ENCODE results near the gene ZFYVE21.

ZFYVE21 gene

DNA sequence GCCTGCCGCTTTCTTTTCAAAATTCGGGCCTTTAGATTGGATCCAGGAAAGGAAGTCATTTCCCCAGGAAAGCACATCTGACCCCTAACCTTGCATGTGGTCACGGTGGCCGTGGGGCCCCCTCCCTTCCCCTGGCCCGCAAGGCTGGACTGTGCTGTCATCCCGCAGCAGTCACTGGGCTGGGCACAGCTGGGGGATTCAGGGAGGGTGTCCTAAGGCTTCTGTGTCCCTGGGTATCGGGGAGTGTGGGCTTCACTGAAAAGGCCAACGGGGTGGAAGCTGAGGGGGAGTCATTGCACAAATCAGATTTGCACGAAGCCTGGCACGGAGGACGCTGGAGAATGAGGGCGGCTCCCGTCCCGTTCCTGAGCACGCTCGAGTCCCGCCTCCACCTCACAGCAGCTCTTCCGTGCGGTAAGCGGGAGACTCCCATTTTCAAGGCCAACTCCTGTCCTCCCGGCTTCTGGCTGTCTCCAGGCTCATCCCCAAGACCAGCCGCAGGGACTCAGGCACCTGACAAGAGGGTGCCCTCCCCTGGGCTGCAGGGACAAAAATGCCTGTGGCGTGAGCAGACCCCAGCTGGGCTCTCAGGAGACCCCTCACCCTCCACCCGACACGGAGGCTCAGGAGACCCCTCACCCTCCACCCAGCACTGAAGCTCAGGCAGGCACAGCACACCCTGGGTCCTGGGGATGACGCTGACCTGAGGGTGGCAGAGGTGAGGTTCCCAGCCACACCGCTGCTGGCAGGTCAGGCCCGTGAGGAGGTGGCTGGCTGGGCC, 9.9 kb upstream of the ZFYVE21 start:
- no peak for DNase-seq (ENCODE audit: low read depth in 2 of 2)

DNA sequence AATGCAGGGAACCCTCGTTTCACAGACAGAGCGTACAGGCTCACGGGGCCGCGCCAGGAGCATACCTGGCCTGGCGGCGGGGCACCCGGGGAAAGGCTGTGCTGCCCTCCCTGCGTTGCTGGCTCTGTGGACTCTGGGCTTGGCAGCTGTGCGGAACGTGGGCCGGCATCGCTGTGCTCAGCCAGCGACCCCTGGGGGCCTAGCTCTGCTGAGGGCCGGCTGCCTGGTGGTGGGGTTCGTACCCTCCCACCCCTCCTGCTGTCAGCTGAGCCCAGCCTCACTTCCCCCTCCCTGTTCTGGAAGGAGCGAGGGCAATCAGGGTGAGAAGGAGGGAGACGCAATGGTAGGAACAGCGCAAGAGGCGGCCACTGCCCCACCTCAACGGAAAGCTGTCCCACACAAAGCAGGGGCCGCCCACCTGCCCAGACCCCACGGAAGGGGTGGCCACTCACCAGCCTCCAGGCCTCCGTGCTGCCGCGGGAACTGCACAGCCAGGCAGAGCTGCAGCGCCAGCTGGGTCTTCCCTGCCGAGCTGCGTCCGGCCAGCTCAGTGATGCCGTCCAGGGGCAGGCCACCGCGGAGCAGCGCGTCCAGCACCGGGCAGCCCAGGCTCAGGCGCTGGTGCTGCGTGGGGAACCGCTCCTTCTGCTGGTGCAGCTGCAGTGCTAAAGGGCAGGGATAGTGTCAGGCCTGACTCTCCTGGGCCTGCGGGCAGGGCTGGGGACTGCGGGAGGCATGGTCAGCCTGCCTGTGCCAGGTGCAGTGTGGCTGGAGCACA, 8.9 kb upstream of the ZFYVE21 start:
- DNase-seq (ENCODE audit: low read depth in 2 of 2), result no peak

DNA sequence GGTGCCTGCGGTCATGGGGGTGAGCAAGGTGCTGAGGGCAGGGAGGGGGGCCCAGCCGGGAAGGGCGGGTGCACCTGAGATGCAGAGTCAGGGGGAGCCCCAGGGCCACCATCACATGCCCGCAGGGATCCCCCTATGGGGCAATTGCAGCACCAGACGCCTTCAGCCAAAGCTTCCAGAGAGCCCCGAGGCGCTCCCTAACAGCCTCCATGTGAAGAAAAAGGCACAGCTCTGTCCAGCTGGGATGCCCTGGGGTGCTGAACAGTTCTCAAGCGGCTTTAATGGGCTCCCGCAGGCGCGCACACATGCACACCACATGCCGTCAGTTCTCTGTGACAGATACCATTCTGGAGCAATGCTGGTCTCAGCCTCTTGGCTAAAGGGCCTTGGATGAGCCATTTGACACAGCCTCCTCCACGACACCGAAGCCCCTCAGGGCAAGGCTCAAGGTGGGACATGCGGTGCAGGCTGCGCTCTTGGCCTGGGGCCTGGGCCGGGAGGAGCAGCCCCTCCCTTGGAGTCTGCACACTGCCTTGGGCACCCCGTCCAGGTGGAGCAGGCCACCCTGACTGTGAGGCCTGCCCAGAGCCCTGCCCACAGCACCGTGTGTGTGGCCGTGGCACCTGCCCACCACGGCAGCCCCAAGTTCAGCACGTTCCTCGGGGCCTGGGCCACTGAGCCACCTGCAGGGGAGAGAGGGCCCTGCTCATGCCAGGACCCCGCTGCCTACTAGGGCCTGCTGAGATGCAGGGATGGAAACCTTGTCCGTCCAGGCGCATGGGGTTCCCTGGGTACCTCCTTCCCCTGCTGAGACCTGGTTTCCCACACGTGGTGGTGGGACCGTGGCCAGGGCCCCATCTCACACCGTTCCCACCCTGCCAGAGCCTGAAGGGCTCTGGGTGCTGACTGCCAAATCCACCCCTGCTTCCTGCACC, 8.0 kb upstream of the ZFYVE21 start:
- DNase-seq (ENCODE audit: low read depth in 2 of 2), result no peak

DNA sequence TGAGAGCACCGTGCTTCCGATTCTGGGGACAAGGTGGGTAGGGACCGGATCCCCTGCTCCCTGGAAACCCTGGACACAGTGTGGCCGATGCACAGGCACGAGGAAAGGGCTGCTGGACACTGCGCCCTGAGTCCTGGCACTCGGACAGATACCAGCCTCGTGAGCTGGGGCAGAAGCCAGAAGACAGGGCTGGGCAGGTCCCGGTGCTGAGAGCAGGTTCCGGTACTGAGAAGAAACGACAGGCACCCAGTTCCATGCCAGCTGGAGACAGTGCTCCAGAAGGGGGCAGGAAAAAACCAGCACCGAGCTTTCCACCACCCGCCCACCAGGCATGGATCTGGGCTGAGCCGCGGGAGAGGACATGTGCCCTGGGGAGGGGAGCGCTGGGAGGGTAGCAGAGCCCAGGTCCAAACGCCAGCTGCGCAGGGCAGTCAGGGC, 6.8 kb upstream of the ZFYVE21 start:
- DNase-seq (ENCODE audit: low read depth in 2 of 2), result no peak

DNA sequence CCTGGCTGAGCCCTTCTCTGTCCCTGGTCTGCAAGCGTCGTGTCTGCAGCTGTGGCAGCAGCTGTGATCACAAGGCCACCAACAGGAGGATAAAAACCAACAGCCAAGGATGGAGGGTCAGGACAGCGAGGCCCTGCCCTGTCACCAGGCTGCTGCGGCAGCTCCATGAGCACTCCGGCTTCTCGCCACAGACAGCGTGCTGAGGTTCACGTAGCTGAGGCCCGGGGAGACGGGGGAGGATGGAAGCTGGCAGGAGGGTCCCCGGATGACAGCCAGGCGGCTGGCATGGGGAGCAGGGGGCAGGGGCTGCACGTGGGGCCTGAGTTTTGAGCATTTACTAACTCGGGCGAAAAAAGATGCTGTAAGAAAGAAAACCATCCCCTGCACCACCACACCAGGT, 5.8 kb upstream of the ZFYVE21 start:
- no peak for DNase-seq (ENCODE audit: low read depth in 2 of 2)

DNA sequence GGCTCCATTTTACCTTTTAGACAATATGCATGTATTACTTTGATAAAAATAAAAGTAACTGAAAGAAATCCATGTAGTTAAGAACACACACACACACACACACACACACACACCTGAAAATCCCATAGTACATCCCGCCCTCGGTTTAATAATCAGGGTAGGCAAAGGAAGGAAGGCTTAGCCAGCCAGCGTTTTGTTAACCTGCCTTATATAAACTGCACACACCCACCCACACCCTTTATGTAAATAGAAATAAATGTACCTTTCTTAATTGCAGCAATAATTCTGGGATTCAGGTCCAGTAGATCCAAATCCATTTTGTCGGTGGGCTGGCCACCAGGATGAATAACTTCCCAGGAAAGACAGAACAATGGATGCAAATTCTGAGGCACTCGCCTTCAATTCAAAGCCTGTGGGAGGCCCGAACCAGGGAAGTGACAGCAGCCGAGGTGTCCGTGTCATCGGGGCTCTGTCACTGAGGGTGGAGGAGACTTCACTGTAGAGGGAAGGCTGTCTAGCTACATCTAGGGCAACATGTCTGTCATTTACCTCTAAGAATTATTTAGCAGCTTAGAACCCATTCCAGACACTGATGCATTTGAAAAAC, 4.7 kb upstream of the ZFYVE21 start:
- DNase-seq (ENCODE audit: low read depth in 2 of 2), result no peak

DNA sequence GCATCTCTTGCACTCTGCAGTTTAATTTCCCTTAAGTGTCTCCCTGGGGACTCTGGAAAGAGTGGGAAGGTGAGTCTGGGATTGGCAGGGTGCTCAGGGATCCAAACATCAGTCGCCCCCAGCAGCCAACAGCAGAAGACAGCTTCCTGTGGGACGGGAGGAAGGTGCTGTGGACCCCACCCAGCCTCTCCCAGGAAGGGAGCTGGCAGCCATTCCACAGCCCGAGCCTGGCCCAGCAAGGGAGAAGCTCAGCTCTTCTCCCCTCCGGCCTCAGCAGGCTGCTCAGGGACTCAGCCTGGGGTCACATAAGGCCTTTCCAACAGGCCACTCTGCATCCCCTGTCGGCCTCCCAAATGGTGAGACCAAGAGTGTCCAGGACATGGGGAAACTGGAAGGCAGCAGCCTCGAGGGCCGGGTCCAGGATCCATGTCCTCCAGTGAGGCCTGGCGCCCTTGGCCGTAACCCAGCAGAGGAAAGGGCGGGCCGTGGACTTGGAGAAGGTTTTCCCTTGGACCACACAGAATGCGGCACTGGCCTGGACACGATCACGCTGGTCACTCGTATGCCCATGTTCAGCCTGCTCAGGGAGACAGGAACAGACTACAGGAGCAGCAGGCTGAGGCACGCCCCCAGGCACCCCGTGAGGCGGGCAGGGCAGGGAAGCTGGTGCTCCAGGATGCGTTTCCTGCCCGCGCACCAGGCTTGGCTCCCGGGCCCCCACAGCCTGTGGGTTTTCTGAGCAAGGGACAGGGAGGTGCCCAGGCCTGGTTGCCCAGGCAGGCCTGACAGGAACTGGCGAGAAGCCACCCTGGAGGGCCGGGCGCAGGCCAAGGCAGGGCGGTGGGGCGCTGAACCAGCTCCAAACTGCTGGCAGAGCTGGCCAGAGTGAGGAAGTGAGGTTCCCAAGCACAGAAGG, 3.8 kb upstream of the ZFYVE21 start:
- DNase-seq (ENCODE audit: low read depth in 2 of 2), result no peak

DNA sequence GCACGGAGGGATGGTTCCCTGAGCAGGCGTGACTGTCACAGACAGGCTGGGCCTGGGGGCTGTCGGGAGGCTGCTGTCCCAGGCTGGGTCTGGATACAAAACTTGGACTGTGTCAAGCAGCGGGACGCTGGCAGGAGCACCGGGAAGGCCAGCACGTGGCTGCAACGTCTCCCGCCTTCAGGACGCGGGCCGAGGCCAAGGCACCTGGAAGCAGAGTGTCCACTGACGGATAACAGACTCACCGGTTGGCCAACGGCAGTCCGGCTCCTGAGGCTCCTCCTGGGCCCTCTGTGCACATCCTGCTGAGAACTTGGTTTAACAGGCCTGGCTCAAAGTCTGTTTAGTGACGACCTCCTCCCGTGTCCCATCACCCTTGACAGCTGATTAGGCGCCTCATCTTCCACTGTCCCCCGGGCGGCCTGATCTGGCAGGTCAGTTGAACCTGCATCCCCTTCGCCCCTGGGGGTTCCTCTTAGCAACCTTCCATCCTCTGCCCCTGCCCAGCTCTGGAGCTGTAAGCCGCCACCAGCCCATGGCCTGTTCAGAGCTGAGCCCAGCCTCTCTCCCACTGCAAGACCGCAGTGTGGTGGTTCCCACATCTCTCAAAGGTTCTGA, 2.9 kb upstream of the ZFYVE21 start:
- DNase-seq (ENCODE audit: low read depth in 2 of 2), result no peak

DNA sequence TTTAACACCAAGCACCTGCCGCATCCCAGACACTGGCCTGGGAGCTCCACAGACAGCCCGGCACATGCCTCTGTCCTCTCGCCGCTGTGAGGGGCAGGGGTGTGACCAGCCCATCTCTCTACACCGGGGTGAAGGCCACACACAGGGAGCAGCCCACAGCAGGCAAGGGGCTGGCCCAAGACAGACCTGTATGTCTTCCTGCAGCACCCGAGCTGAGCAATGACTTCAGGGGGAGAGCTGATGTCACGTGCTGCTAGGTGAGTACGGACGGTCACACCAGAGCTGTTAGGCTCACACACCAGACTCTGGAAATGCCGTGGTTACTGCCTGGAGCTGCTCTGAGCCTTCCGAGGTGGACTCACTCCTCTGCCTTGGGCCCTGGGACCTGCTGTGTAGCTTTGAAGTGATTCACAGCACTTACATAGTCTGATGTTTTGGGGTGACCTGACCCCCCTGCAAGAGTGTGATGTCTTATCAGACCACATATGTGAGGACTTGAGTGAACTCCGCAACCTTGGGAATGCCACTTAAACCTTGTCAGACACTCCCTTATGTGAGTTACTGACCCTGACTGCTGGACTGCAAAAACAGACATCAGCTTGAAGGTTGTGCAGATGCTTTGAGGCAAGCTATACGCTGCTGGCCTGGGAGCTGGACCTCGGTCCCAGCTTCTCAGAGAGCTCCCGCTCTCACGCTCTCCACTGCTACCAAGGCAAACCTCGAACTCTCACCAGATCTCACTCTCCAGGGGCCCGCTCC, 2.1 kb upstream of the ZFYVE21 start:
- DNase-seq (ENCODE audit: low read depth in 2 of 2), result no peak

DNA sequence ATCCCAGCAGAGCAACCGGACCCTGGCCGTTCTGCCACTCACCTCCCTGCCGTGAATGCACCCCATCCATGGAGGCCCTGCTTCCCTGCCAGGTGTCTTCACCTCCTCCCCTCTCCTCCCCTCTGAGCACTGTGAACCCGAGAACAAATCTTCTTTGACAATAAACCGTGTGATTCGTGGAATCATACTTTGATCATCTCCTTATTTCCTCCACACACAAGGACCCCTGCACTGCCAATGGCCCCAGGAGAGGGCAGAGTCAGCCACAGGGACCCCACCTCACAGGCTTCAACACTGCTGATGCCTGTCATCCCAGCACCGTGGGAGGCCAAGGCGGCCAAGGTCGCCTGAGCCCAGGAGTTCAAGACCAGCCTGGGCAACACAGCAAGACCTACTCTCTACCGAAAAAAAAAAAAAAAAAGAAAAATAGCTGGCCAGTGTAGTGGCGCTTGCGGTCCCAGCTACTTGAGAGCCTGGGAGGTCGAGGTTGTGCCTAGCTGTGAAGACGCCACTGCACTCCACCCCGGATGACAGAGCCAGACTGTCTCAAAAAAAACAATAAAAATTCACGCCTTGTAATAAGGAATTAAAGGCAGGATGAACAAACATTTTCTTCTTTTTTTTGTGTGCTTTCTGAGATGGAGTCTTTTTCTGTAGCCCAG, 1.4 kb upstream of the ZFYVE21 start:
- DNase-seq (ENCODE audit: low read depth in 2 of 2), result no peak

DNA sequence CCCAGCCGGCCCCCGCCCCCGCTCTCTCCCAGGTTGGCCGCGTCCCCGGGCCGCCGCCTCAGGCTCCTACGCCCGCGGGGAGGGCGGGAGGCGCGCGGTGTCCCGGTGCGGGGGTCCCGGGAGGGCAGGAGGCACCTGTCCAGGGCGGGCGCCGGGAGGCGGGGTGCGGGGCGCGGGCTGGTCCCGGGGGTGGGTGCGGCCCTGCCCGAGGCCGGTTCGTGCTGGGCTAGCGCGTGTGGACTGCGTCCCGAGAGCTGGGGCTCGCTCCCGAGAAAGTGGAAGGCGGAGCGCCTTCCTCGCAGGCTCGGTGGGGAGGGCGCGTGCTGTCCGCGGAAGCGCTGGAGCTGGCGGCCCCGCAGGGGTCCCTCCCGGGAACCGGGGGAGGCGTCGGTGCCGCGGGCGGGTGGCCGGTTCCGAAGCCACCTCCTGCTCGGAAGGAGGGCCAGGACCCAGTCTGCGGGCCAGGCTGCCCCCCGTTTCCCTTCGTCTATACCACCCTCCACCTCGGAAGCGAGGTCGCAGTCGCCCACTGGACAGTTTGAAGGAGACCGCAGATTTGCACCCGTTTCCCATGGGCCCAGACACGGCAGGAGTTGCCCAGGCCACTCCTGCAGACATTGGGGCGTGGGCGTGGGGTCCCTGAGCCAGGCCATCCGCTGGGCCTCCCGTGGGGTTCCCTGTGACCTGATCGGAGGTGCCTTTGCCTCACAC, 636 bp downstream of the ZFYVE21 start:
- no peak for DNase-seq (ENCODE audit: low read depth in 2 of 2)

DNA sequence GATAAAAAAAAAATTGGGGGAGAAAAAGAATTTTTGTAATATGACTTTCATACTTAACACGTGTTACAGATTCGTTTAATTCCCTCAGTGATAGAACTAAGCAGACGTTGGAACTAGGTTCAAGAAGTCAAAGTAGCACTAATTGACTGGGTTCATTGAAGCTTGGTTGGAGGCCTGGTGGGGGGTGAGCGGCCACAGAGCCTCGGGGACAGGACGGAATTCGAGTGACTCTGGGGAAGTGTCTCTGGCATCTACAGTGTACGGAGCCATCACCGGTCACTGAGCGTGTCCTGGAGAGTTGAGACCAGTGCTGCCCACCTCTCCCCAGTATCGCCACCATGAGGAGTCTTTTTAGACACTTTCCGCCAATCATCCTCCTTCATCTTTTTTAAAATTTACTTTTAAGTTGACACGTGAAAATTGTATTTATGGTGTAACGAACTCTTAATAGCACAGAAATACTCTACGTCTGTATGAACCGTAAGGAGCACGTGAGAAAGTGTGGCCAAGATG, 1.3 kb downstream of the ZFYVE21 start:
- DNase-seq (ENCODE audit: low read depth in 2 of 2), result no peak

DNA sequence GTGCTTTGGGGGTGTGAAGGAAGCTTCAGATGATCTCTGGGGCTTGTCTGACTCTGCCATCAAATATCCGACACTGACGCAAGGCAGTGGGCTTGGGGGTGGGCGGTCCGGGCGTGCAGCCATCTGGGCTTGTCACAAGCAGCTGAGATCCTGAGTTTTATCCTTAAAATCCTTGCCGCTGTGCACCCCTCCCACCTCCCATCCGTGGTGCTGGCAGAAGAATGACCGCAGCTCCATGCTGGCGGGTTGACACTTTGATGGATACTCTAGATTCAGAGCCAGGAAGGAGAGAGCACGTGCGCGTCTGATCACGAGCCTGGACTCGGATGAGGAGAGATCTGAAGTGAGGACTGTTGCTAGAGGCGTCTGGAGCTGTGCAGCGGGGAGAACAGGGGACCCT, 3.0 kb downstream of the ZFYVE21 start:
- no peak for DNase-seq (ENCODE audit: low read depth in 2 of 2)

DNA sequence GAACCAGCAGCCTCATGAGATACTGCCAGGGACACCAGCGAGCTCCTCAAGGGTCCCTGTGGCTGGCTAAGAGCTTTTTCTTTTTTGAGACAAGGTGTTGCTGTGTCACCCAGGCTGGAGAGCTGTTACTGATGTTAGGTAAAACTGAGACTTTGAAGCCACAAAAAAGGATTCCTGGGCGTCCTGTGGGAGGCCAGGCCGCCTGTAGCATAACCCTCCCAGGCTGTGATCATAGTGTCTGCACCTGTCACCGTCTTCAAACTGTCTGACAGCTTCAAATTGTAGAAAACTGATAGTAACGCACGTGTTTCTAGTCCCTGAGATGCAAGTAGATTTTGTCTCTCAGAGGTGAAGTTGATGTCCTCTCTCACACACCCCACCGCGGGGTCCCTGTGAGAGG, 4.1 kb downstream of the ZFYVE21 start:
- DNase-seq (ENCODE audit: low read depth in 2 of 2), result no peak

DNA sequence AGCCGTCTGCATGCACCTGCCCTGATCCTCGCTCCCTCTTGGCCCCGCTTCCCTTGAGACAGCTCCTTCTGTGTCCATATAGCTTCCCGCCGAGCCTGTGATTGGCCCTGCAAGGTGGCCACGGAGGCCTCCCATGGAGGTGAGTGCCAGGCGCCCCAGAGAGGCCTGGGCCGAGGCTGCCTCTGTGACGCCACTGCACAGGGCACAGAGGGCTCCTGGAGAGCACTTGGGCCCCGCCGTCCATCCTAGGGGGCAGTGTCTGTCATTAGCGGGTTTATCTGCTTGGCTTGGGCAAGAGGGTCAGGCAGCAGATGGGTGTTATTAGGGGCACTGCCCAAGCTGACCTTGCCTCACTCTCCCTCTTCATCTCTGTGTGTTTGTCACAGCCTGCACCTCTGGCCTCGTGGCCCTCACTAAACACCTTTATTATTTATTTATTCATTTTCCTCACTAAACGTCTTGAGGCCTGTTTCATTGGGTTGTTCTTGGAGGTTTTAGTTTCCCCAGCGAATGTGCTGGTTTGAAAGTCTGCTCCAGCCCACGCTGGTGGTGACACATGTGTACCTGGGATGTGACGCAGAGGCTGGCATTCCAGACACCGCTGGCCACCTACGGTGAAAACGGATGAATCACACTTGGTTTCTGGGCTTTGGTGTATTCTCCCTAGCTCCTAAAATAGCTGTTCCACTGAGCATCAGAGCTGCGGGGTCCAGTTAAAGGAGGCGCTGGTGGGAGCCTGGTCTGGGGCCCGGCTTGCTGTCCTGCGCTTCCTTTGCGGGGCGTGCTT, 5.9 kb downstream of the ZFYVE21 start:
- DNase-seq (ENCODE audit: low read depth in 2 of 2), result no peak

DNA sequence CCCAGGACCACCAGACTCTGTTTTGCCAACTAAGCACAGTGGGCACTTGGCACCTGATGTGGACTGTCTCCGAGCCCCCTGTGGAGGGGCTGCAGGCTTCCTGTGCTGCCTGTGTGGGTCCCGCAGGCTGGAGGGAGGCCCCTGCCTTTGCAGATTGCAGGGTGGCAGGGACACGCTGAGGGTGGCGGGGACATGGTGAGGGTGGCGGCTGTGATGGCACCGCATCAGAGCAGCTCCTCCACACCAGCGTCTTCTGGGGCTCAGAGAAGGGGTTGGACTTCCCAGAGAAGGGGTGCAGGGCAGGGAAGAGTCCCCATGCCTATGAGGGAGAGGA, 8.1 kb downstream of the ZFYVE21 start:
- no peak for DNase-seq (ENCODE audit: low read depth in 2 of 2)

DNA sequence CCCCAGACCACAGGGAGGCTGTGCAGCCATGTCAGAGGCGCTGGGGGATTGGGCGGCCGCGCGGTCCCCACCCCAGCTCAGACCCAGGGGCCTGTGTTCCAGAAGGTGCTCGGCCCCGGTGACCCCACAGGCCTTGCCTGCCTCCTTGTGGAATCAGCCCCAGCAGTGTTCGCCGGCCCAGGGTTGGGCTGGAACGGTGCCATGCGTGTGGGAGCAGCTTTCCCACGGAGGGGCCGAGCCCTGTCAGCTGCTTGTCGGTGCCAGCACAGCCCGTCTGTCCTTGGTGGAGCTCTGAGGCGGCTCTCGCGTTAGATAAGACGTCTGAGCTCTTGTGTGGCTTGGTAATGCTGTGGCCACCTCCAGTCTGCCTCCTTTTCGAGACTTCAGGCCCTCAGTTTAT, 8.5 kb downstream of the ZFYVE21 start:
- no peak for DNase-seq (ENCODE audit: low read depth in 2 of 2)
